ENCODE results near the gene LINGO4. TPM values are rescaled to one million over a fixed set of nuclear protein-coding genes. Genes with fewer than 3 reads are reported as not detected.
A peak's percentile ranks its signal among the peaks of the same experiment; 100 is the strongest.

Gene LINGO4
- total and polyA plus RNA-seq, 3 experiments from 2014 or later: 0.09 to 0.28 TPM; not detected in 1

DNA sequence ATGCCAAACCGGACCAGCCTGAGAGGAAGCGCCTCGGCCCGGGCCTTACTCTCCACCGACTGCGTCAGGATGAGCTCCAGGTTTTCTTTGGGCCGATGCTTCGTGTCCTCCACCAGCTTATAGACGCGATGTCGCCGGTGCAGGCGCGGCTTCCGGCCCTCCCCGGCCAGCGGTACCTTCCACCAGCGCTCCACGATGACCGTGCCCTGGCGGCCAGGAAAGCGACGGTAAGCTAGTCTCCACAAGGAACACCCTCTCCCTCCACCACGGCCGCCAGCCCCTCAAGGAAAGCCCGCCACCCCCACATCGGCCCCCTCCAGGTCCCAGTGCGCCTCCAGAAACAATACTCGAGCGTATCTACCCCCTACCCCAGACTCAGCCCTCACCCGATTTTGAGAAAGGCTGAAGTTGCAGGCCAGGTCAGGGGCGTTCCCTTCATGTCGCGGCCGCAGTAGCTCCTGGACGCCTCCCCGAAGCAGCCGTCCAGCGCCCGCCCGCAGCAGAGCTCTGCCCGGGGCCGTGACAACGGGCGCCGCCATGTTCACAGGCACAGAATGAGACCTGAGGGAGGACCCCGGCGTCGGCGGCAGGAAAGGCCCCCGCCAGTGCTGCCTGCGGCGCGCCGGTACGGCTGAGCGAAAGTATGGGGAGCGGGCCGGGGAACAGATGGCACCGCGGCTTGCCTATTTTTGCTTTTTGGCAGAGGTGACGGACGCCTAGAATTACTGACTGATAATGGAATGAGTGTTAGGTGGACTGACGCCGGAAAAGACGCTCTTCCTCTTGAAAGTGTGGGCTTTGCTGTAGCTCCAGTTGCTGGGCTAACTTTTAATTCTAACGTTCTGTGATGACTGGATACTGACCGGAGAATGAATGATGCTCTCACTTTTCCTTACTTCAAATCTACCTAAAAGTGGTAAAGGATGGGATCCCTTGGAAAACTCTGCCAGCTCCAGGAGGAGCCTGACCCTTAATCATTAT, 42.0 kb downstream of the LINGO4 start, which contains the start of gene MRPL9:
MRPL9 (minus strand) TSS at position 556 of the 981 bp plus-strand sequence; CDS start at position 539, 17 bp downstream.
- peak within 1 kb of the TSS; percentile 84 to 99 (median 98) for H3K27ac Mint-ChIP-seq
- CTCF ChIA-PET: interaction anchor here (0.8 to 1.7 kb wide), 5 partner anchors 10 to 115 kb away, joined by 3 to 6 read pairs (median 3); partner anchors contain the start of gene TDRKH
- H3K27me3 Mint-ChIP-seq: no peaks in the 10 kb centered on the region
- DNase-seq: peak; percentile 71 to 87 (median 77)
- Histone ChIP-seq H3K4me1 (ENCODE audit: insufficient read depth, low read length) (peaks cover 12% of the 10 kb centered on the region), H3K36me3 (ENCODE audit: insufficient read depth, low read length) (peaks cover 21% of the 10 kb centered on the region), H3K4me3 (ENCODE audit: low read length) (peak within 1 kb of the TSS; percentile 81), H3K9me3 (ENCODE audit: low read length) (no peaks in the 10 kb centered on the region), H3K27me3 (ENCODE audit: insufficient read depth, low read length, poor library complexity, severe bottlenecking) (no peaks in the 10 kb centered on the region), H3K27ac (ENCODE audit: low read depth, low read length) (peak within 1 kb of the TSS; percentile 86)
- POLR2A ChIA-PET: interaction anchor here (0.5 to 1.9 kb wide), 11 partner anchors 27 to 436 kb away, joined by 3 to 14 read pairs (median 4); partner anchors contain the start of genes PI4KB and TDRKH
- peak within 1 kb of the TSS; percentile 83 to 98 (median 92) for H3K4me3 Mint-ChIP-seq
- no peaks in the 10 kb centered on the region for H3K9me3 Mint-ChIP-seq
- H3K4me1 Mint-ChIP-seq: peaks cover 19 to 29% (median 23%) of the 10 kb centered on the region in 3 donors
- H3K36me3 Mint-ChIP-seq: peaks cover 0 to 51% (median 11%) of the 10 kb centered on the region in 3 donors

DNA sequence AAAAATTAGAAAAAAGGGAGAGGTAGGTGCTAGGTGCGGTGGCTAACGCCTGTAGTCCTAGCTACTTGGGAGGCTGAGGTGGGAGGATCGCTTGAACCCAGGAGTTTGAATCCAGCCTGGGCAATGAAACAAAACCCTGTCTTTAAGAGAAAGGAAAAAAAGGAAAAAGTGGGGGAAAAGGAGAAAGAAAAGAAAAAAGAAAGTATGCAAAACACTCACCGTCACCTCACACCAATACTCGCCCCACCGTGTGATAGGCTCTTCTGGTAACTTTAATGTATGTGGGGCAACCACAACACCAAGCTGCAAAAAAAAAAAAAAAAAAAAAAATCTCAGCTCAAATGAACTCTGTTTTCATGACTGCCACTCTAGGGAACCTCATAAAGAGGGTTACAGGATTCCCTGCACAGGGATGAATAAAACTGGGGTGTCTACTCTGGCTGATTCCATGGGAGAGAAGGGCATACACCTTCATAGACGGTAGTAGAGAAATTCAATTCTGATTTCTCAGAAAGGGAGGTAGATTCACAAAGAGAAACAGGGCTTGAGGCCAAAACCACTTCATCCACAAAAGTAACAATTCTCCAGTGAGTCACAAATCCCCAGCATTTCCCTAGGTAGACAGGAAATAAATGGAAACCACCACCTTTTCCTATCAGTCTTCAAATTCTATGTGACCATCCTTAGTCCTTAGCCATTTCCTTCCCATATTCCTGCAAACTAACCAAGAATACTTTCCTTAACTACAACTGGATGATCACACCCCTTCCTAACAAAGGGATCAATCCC, 44.4 kb downstream of the LINGO4 start:
- CTCF ChIA-PET: interaction anchor here (1.2 kb wide), 1 partner anchor 26 kb away, joined by 3 read pairs; no protein-coding TSS in a partner anchor
- H3K4me3 Mint-ChIP-seq: peak overlapping the region in 5 of 7 donors; percentile 33 to 98 (median 54)
- H3K9me3 ChIP-seq (ENCODE audit: low read length): no peaks in the 10 kb centered on the region
- peak overlapping the region in 5 of 8 donors; percentile 7 to 86 (median 63) for H3K27ac Mint-ChIP-seq
- H3K27me3 Mint-ChIP-seq: no peaks in the 10 kb centered on the region
- no peak overlapping the region for H3K27ac ChIP-seq (ENCODE audit: low read depth, low read length)
- no peak overlapping the region for H3K4me3 ChIP-seq (ENCODE audit: low read length)
- H3K4me1 Mint-ChIP-seq: peaks cover 23 to 29% (median 28%) of the 10 kb centered on the region in 3 donors
- peaks cover 12% of the 10 kb centered on the region for H3K4me1 ChIP-seq (ENCODE audit: insufficient read depth, low read length)
- H3K36me3 Mint-ChIP-seq: peaks cover 0 to 67% (median 15%) of the 10 kb centered on the region in 3 donors
- DNase-seq: peak in 1 of 5 donors; percentile 7
- no peaks in the 10 kb centered on the region for H3K9me3 Mint-ChIP-seq
- POLR2A ChIA-PET: interaction anchor here (0.6 to 1.2 kb wide), 2 partner anchors 79 to 585 kb away, joined by 3 to 5 read pairs; partner anchors contain the start of genes C2CD4D and TMOD4
- H3K27me3 ChIP-seq (ENCODE audit: insufficient read depth, low read length, poor library complexity, severe bottlenecking): no peaks in the 10 kb centered on the region
- H3K36me3 ChIP-seq (ENCODE audit: insufficient read depth, low read length): peaks cover 24% of the 10 kb centered on the region

DNA sequence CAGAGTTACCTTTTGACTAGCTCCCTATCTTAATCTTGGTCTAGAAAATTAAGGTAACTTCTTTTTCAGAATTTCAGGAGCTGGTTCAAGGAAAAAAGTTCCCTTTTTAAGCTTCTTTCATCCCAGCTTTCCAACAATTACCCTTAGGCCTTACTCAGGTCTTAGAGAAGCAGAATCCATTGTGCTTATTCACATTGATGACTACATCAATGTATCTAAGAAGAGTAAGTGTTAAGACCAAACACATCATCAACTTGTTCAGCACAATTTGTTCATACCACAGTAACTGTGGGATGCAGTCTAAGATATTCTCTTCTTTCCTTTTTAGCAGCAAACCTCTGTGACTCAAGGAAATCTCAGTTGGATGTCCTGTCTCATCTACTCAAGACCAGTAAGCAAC, 46.0 kb downstream of the LINGO4 start:
- H3K27ac ChIP-seq (ENCODE audit: low read depth, low read length): no peak overlapping the region
- H3K27me3 ChIP-seq (ENCODE audit: insufficient read depth, low read length, poor library complexity, severe bottlenecking): no peaks in the 10 kb centered on the region
- Mint-ChIP-seq H3K4me1 (peaks cover 23 to 24% (median 24%) of the 10 kb centered on the region in 3 donors), H3K27ac (peak overlapping the region in 1 of 8 donors; percentile 4), H3K36me3 (peaks cover 0 to 71% (median 17%) of the 10 kb centered on the region in 3 donors), H3K4me3 (no peak overlapping the region), H3K27me3 (no peaks in the 10 kb centered on the region), H3K9me3 (no peaks in the 10 kb centered on the region)
- POLR2A ChIA-PET: interaction anchor here (1.2 kb wide), 1 partner anchor 80 kb away, joined by 5 read pairs; the partner anchor contains the start of gene C2CD4D
- H3K4me1 ChIP-seq (ENCODE audit: insufficient read depth, low read length): peaks cover 12% of the 10 kb centered on the region
- DNase-seq: no peak
- CTCF ChIA-PET: interaction anchor here (0.7 to 1.3 kb wide), 4 partner anchors 15 to 77 kb away, joined by 3 read pairs; no protein-coding TSS in a partner anchor
- no peak overlapping the region for H3K4me3 ChIP-seq (ENCODE audit: low read length)
- H3K9me3 ChIP-seq (ENCODE audit: low read length): no peaks in the 10 kb centered on the region
- peaks cover 24% of the 10 kb centered on the region for H3K36me3 ChIP-seq (ENCODE audit: insufficient read depth, low read length)

GRCh38 chr1:151756291-151756690, 48.9 kb downstream of the LINGO4 start:
- Mint-ChIP-seq H3K27ac (peak overlapping the region in 2 of 8 donors; percentile 49 to 55), H3K4me3 (no peak overlapping the region)
- POLR2A ChIA-PET: no interaction called here

More at GRCh38 chr1:151756291-151756690, 48.9 kb downstream of the LINGO4 start:
- Mint-ChIP-seq H3K27me3 (peaks cover 2 to 4% of the 10 kb centered on the region in 2 donors), H3K9me3 (no peaks in the 10 kb centered on the region), H3K36me3 (peaks cover 0 to 47% (median 17%) of the 10 kb centered on the region in 3 donors), H3K4me1 (peaks cover 5 to 8% (median 5%) of the 10 kb centered on the region in 3 donors)
- CTCF ChIA-PET: no interaction called here
- Histone ChIP-seq H3K9me3 (ENCODE audit: low read length) (no peaks in the 10 kb centered on the region), H3K27me3 (ENCODE audit: insufficient read depth, low read length, poor library complexity, severe bottlenecking) (no peaks in the 10 kb centered on the region), H3K4me3 (ENCODE audit: low read length) (no peak overlapping the region), H3K27ac (ENCODE audit: low read depth, low read length) (no peak overlapping the region), H3K4me1 (ENCODE audit: insufficient read depth, low read length) (no peaks in the 10 kb centered on the region), H3K36me3 (ENCODE audit: insufficient read depth, low read length) (peaks cover 12% of the 10 kb centered on the region)
- DNase-seq: no peak

Other genes starting within 250 kb of the LINGO4 start
- 10 to 100 TPM; 30.1 to 32.1 TPM for gene SNX27, start 193.4 kb downstream of the LINGO4 start, total RNA-seq
- gene SNX27, start 193.4 kb downstream of the LINGO4 start, polyA plus RNA-seq: 13.7 TPM
- gene CELF3, start 88.6 kb downstream of the LINGO4 start, total RNA-seq: not detected
- not detected for gene CELF3, start 88.6 kb downstream of the LINGO4 start, polyA plus RNA-seq
- gene RIIAD1, start 83.9 kb downstream of the LINGO4 start, total RNA-seq: not detected
- not detected for gene RIIAD1, start 83.9 kb downstream of the LINGO4 start, polyA plus RNA-seq
- gene MRPL9, start 41.9 kb downstream of the LINGO4 start, total RNA-seq: 100 to 1,000 TPM; 190 to 195 TPM
- gene MRPL9, start 41.9 kb downstream of the LINGO4 start, polyA plus RNA-seq: 132 TPM
- gene TDRKH, start 14.9 kb downstream of the LINGO4 start, total RNA-seq: 10 to 100 TPM; 16.4 to 17.4 TPM
- 20.5 TPM for gene TDRKH, start 14.9 kb downstream of the LINGO4 start, polyA plus RNA-seq
- gene RORC, start 26.4 kb upstream of the LINGO4 start, total RNA-seq: 1 to 10 TPM; 1.3 to 1.5 TPM
- gene RORC, start 26.4 kb upstream of the LINGO4 start, polyA plus RNA-seq: 46.4 TPM
- 1 to 10 TPM; 1.9 to 2.0 TPM for gene C2CD4D, start 34.4 kb upstream of the LINGO4 start, total RNA-seq
- gene C2CD4D, start 34.4 kb upstream of the LINGO4 start, polyA plus RNA-seq: 3.7 TPM
- gene THEM5, start 48.3 kb upstream of the LINGO4 start, total RNA-seq: not detected
- 0.38 TPM for gene THEM5, start 48.3 kb upstream of the LINGO4 start, polyA plus RNA-seq
- gene THEM4, start 104.1 kb upstream of the LINGO4 start, total RNA-seq: 10 to 100 TPM; 31.4 to 31.7 TPM
- 77.0 TPM for gene THEM4, start 104.1 kb upstream of the LINGO4 start, polyA plus RNA-seq
- 100 to 1,000 TPM; 263 to 279 TPM for gene S100A10, start 188.4 kb upstream of the LINGO4 start, total RNA-seq
- 1,167 TPM for gene S100A10, start 188.4 kb upstream of the LINGO4 start, polyA plus RNA-seq
- gene S100A11, start 231.6 kb upstream of the LINGO4 start, total RNA-seq: 100 to 1,000 TPM; 257 to 262 TPM
- 554 TPM for gene S100A11, start 231.6 kb upstream of the LINGO4 start, polyA plus RNA-seq